KMS-11 (cell line): ENCODE data around the gene LSM3.

Experiments used
- H2AFZ ChIP-seq: fragments of 200-600 bp; sonication (generic); 2 replicates; pipeline ENCODE4 v1.6.1; 2016; ENCODE audit warnings: antibody characterized with exemption, mixed run types, low read depth
- H3K27ac ChIP-seq: fragments of 200-600 bp; sonication (generic); 2 replicates; pipeline ENCODE4 v1.6.1; 2016; ENCODE audit warnings: mild to moderate bottlenecking, mixed run types
- H3K27me3 ChIP-seq: fragments of 200-600 bp; sonication (generic); 2 replicates; pipeline ENCODE4 v1.6.1; 2017; ENCODE audit warnings: mild to moderate bottlenecking, low read depth, mixed run types, moderate library complexity; ENCODE audit not compliant: insufficient read depth
- H3K36me3 ChIP-seq: fragments of 200-600 bp; sonication (generic); 2 replicates; pipeline ENCODE4 v1.6.1; 2017; ENCODE audit warnings: mild to moderate bottlenecking, mixed run types; ENCODE audit not compliant: insufficient read depth
- H3K4me1 ChIP-seq: fragments of 200-600 bp; sonication (generic); 2 replicates; pipeline ENCODE4 v1.6.1; 2016; ENCODE audit warnings: mild to moderate bottlenecking, low read depth, mixed run types; ENCODE audit not compliant: poor library complexity, severe bottlenecking
- H3K4me2 ChIP-seq: fragments of 200-600 bp; sonication (generic); 2 replicates; pipeline ENCODE4 v1.7.0; 2016; ENCODE audit warnings: mild to moderate bottlenecking, mixed run types
- H3K4me3 ChIP-seq: fragments of 200-600 bp; sonication (generic); IDR thresholded peaks from 2 replicates; pipeline ENCODE4 v1.6.1; 2017; ENCODE audit warnings: low read depth, low read length, mixed read lengths; ENCODE audit not compliant: insufficient read depth
- H3K79me2 ChIP-seq: fragments of 200-600 bp; sonication (generic); 2 replicates; pipeline ENCODE4 v1.6.1; 2016; ENCODE audit warnings: low read depth, mixed run types; ENCODE audit not compliant: insufficient read depth
- H3K9ac ChIP-seq: fragments of 200-600 bp; sonication (generic); 2 replicates; pipeline ENCODE4 v1.6.1; 2016; ENCODE audit warnings: mild to moderate bottlenecking, mixed run types
- H4K20me1 ChIP-seq: fragments of 200-600 bp; sonication (generic); 2 replicates; pipeline ENCODE4 v1.6.1; 2016; ENCODE audit warnings: mild to moderate bottlenecking, mixed run types; ENCODE audit not compliant: insufficient read depth
- CTCF ChIP-seq: fragments of 200-600 bp; sonication (generic); conservative IDR thresholded peaks from 2 replicates; pipeline ENCODE4 v1.6.1; 2017; ENCODE audit warnings: low read depth, mild to moderate bottlenecking, antibody characterized with exemption, low read length, moderate library complexity, mixed read lengths

Gene LSM3

GRCh38 chr3:14231145-14231990 is 52.8 kb downstream of the LSM3 start:
- Histone ChIP-seq H3K9ac (no peak overlapping the region), H3K36me3 (no peaks in the 10 kb centered on the region), H3K4me2 (no peak overlapping the region), H4K20me1 (no peaks in the 10 kb centered on the region), H3K4me3 (no peak overlapping the region), H3K27ac (no peak overlapping the region), H3K79me2 (no peaks in the 10 kb centered on the region), H2AFZ (no peak overlapping the region), H3K4me1 (no peaks in the 10 kb centered on the region), H3K27me3 (no peaks in the 10 kb centered on the region)
- no peak for TF ChIP-seq CTCF

GRCh38 chr3:14231998-14232501 is 53.4 kb downstream of the LSM3 start:
- H2AFZ ChIP-seq, result no peak overlapping the region
- H4K20me1 ChIP-seq, result no peaks in the 10 kb centered on the region
- H3K27me3 ChIP-seq, result no peaks in the 10 kb centered on the region
- no peak for TF ChIP-seq CTCF
- no peaks in the 10 kb centered on the region for H3K4me1 ChIP-seq
- no peak overlapping the region for H3K9ac ChIP-seq
- no peak overlapping the region for H3K4me3 ChIP-seq
- no peaks in the 10 kb centered on the region for H3K79me2 ChIP-seq
- H3K4me2 ChIP-seq, result no peak overlapping the region
- H3K36me3 ChIP-seq, result no peaks in the 10 kb centered on the region
- no peak overlapping the region for H3K27ac ChIP-seq

GRCh38 chr3:14234251-14235002 is 55.8 kb downstream of the LSM3 start:
- Histone ChIP-seq H3K27ac (no peak overlapping the region), H3K27me3 (no peaks in the 10 kb centered on the region), H3K9ac (no peak overlapping the region), H2AFZ (no peak overlapping the region), H3K36me3 (no peaks in the 10 kb centered on the region), H3K79me2 (no peaks in the 10 kb centered on the region), H3K4me1 (no peaks in the 10 kb centered on the region), H3K4me2 (no peak overlapping the region), H4K20me1 (no peaks in the 10 kb centered on the region), H3K4me3 (no peak overlapping the region)
- TF ChIP-seq CTCF, result no peak

- no peaks in the 10 kb centered on the region for H3K27me3 ChIP-seq
- no peak for TF ChIP-seq CTCF
- H3K9ac ChIP-seq, result no peak overlapping the region
- no peaks in the 10 kb centered on the region for H4K20me1 ChIP-seq
- H3K4me2 ChIP-seq, result no peak overlapping the region
- H3K79me2 ChIP-seq, result no peaks in the 10 kb centered on the region
- H2AFZ ChIP-seq, result no peak overlapping the region
- no peaks in the 10 kb centered on the region for H3K36me3 ChIP-seq
- H3K4me1 ChIP-seq, result no peaks in the 10 kb centered on the region
- no peak overlapping the region for H3K27ac ChIP-seq
- no peak overlapping the region for H3K4me3 ChIP-seq
Observed at GRCh38 chr3:14235003-14235911, 56.6 kb downstream of the LSM3 start.
